Left kidney (tissue), 8 donors: ENCODE measurements around the gene MAST2. TPM values are rescaled to one million over a fixed set of nuclear protein-coding genes. Genes with fewer than 3 reads are reported as not detected.

Experiments used
- DNase-seq: peaks from one replicate; pipeline ENCODE4 v3.0.0-alpha.2; 2013
- long read RNA-seq, 8 donors: transcript quantifications; one replicate each; lab custom pipeline, GENCODE V29; 2026
- polyA plus RNA-seq: library from polyadenylated mRNA; unstranded; fragments of 120-200 nt; gene quantifications from one replicate; pipeline ENCODE4 v1.2.1, GENCODE V29; 2013; ENCODE audit not compliant: insufficient read length

Gene MAST2
- polyA plus RNA-seq: 41.3 TPM
- long read RNA-seq, donor 1, full-length matches to known transcripts: 5 of 24 reads
- long read RNA-seq, donor 1, partial matches to known transcripts: 19 of 24 reads
- long read RNA-seq, donor 1, other reads (novel, unspliced or antisense): 0 of 24 reads
- long read RNA-seq, donor 2, transcript MAST2-208 (2 exons, 428 nt): major isoform, 5 of 17 reads
- long read RNA-seq, donor 2, partial matches to known transcripts: 12 of 17 reads
- long read RNA-seq, donor 2, other reads (novel, unspliced or antisense): 0 of 17 reads
- long read RNA-seq, donor 3, partial matches to known transcripts: 0 of 3 reads
- long read RNA-seq, donor 3, other reads (novel, unspliced or antisense): 0 of 3 reads
- long read RNA-seq, donor 4: 0 reads
- long read RNA-seq, donor 5, full-length matches to known transcripts: 1 of 18 reads
- long read RNA-seq, donor 5, partial matches to known transcripts: 17 of 18 reads
- long read RNA-seq, donor 5, other reads (novel, unspliced or antisense): 0 of 18 reads
- long read RNA-seq, donor 6, full-length matches to known transcripts: 5 of 5 reads
- long read RNA-seq, donor 6, partial matches to known transcripts: 0 of 5 reads
- long read RNA-seq, donor 6, other reads (novel, unspliced or antisense): 0 of 5 reads
- long read RNA-seq, donor 7, partial matches to known transcripts: 65 of 68 reads
- long read RNA-seq, donor 7, other reads (novel, unspliced or antisense): 0 of 68 reads
- long read RNA-seq, donor 8, partial matches to known transcripts: 18 of 19 reads
- long read RNA-seq, donor 8, other reads (novel, unspliced or antisense): 0 of 19 reads

GRCh38 chr1:45803299-45803780 is at the start of gene MAST2:
MAST2 (plus strand) TSS chr1:45803612; CDS start chr1:45803896, 284 bp downstream.
- peak; percentile 86 for DNase-seq

GRCh38 chr1:45755697-45756096 is 47.7 kb upstream of the MAST2 start:
- DNase-seq: no peak

GRCh38 chr1:45762291-45762690 is 41.1 kb upstream of the MAST2 start:
- DNase-seq: no peak

- DNase-seq: no peak
These were observed 37.2 kb upstream of the MAST2 start for GRCh38 chr1:45765999-45766792.

GRCh38 chr1:45767035-45767434 is 36.4 kb upstream of the MAST2 start:
- DNase-seq: no peak

- DNase-seq: no peak
These were observed 34.0 kb upstream of the MAST2 start for GRCh38 chr1:45769261-45769932.

- DNase-seq: no peak
These were observed 30.4 kb upstream of the MAST2 start for GRCh38 chr1:45772971-45773370.

GRCh38 chr1:45775794-45776193 is 27.6 kb upstream of the MAST2 start:
- no peak for DNase-seq

- DNase-seq: no peak
These were observed 17.8 kb upstream of the MAST2 start for GRCh38 chr1:45785583-45785982.

GRCh38 chr1:45787905-45788304 is 15.5 kb upstream of the MAST2 start:
- DNase-seq: no peak

GRCh38 chr1:45789601-45790000 is 13.8 kb upstream of the MAST2 start:
- no peak for DNase-seq

- DNase-seq: no peak
These were observed 10.7 kb upstream of the MAST2 start for GRCh38 chr1:45792744-45793143.

- no peak for DNase-seq
These were observed 9.3 kb upstream of the MAST2 start for GRCh38 chr1:45793942-45794604.

- DNase-seq: no peak
These were observed 7.0 kb upstream of the MAST2 start for GRCh38 chr1:45796381-45796780.

- no peak for DNase-seq
These were observed 6.5 kb upstream of the MAST2 start for GRCh38 chr1:45796946-45797345.

GRCh38 chr1:45800899-45801298 is 2.5 kb upstream of the MAST2 start:
- no peak for DNase-seq

GRCh38 chr1:45802343-45803298 is 791 bp upstream of the MAST2 start:
- peak; percentile 57 for DNase-seq

- DNase-seq: peak; percentile 39
These were observed 613 bp downstream of the MAST2 start for GRCh38 chr1:45803781-45804668.

- no peak for DNase-seq
These were observed 1.2 kb downstream of the MAST2 start for GRCh38 chr1:45804669-45804969.
